Measurements from ENCODE around the gene DOCK1. TPM values are rescaled to one million over a fixed set of nuclear protein-coding genes. Genes with fewer than 3 reads are reported as not detected.

DOCK1 gene
- polyA plus RNA-seq, 1 donor, result 29.9 TPM

DNA sequence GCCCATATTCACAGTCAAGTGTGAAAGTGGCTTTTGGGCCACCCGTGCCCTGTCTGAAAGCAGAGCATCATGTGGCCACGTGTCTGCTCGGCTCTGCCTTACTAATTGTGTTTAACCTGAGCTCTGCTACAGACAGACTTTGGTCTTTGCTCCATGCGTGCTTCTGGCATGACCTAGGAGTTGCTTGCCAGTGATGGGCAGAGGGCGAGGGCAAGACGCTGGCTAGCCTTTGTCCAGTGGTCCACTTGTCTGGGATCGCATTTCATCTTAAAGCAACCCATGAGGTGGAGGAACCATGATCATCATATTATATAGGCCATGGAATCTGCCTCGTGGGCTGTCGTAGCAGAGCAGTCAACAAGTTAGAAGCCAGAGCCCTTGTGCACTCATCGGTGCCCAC, 414.5 kb downstream of the DOCK1 start:
- DNase-seq, result no peak

DNA sequence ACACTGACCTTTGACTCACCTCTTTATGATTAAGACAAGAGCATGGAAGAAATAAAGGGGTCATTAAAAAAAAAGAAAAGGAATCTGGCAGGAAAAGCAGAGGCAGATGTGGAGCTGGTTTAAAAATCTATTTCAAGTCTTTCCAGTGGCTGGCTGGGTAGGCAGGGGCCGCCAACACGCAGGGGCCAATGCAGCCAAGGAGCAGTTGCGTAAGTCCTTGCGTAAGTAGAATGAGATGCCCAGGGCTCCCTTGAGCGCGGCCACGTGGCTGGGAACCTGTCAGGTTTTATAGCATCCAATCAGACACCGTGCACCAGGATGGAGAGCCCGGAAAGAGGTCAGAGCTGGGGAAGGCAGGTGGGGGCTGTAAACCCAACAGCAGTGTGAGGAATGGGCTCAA, 414.9 kb downstream of the DOCK1 start:
- DNase-seq, result no peak

DNA sequence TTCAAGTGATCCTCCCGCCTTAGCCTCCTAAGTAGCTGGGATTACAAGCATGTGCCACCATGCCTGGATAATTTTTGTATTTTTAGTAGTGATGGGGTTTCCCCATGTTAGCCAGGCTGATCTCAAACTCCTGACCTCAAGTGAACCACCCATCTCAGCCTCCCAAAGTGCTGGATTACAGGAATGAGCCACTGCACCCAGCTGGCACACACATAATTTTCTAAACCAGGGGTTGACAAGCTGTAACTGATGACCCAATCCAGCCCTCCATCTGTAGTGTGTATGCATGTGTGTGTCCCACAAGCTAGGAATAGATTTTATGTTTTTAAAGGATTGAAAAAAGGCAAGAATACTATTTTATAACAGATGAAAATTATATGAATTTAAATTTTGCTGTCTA, 417.1 kb downstream of the DOCK1 start:
- no peak for DNase-seq

DNA sequence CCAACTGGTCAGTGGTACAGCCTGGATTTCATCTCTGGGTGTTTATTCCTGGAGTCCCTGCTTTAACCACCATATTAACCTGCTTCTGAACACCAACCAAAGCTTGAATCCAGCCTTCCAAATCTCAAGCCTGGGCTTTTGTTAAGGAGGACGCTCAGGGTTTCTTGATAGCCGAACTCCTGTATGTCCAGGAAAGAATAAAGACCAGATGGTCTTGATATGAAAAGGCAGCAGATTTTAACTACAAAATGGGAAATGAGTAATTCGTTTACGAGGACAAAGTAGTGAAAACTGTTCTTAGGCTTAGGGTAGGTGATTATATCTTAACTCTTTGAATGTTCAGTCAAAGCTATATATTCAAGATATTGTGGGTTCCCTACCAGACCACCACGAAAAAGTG, 420.3 kb downstream of the DOCK1 start:
- DNase-seq, result no peak

DNA sequence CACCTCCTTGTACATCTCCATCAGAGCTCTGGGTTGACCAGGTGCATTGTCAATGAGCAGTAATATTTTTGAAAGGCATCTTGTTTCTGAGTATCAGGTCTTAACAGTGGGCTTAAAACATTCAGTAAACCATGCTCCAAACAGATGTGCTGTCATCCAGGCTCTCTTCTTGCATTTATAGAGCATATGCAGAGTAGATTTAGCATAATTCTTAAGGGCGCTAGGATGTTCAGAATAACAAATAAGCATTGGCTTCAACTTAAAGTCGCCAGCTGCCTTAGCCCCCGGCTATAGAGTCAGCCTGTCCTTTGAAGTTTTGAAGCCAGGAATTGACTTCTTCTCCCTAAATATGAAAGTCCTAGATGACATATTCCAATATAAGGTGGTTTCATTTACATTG, 421.7 kb downstream of the DOCK1 start:
- DNase-seq, result no peak

DNA sequence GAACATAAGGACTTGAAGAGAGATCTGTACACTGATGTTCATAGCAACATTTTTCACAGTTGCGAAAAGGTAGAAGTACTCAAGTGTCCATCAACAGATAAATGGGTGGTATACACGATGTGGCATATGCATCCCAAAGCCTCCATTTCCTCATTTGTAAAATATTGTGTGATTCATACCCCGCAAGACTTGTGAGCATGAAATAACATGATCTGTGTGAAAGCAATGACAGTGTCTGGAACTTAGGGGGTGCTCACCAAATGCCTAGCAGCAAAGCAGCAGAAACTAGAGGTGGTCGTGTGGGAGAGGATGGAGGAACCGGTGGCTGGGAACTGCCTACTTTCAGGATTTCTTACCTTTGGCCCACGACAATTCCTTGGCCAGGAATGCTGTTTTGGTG, 426.5 kb downstream of the DOCK1 start:
- DNase-seq, result no peak

DNA sequence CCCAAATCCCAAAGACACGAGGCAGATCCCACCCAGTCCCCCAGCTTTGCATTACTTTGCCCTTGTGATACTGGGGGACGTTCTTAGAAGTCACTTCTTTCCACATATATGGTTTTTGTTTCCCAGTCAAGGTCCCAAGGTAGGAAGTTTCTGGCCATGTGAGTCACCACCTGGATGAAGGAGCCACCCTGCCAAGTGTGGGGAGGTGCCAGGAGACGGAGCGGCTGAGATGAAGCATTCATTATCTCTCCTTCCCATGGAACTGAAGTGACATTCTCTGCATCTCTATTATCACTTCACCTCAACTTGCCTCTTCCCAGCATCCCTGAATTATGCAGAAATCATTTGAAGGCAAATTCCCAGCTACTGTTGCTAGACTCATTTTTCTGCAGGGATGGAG, 427.4 kb downstream of the DOCK1 start:
- no peak for DNase-seq

DNA sequence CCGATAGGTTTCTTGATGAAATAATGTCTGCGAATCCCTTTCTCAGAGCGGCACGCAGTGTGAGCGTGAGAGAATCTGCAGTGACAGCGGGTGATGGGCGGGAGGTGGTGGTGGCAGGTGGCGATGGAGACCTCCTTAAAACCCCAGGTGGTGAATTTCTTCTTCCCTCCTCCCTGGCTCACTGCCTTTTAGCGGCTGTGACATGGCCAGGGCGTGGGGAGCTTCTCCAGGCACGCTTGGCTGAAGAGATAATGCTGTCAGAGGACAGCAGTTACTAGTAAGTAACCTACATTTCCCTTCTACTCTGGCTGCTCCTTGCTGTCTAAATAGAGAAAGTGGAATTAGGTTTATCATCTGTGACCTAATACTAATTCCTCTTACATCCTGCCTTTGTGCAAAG, 432.6 kb downstream of the DOCK1 start:
- no peak for DNase-seq

DNA sequence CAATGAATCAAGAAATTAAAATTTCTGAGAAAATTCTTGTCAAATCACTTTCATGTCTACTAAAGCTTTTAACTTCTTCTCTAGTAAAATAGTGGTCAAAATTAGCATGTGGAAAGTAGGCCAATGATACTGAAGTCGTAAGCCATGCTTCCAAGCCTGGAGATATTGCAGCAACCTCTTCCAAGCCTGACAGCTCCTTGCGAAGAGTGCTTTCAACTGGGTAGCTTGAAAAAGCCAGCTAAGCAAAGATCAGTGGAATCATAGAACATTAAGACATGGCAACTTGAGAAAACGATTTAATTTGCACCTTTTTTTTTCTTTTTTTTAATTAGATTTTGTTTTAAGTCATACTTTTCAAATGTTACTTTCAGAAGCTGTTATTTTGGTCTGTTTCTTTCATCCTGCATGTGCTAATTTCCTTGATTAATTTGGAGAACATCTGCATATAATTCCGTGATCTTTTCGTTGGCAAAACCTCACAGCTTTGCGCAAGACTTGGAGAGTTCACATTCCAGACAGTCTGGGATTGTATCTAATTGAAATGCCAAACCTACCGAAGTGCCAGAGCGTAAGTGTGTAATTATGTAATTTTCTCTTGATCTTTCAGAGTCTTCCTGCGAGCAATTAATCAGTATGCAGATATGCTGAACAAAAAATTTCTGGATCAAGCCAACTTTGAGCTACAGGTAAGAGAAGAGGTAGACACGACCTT, 433.3 kb downstream of the DOCK1 start:
- no peak for DNase-seq

DNA sequence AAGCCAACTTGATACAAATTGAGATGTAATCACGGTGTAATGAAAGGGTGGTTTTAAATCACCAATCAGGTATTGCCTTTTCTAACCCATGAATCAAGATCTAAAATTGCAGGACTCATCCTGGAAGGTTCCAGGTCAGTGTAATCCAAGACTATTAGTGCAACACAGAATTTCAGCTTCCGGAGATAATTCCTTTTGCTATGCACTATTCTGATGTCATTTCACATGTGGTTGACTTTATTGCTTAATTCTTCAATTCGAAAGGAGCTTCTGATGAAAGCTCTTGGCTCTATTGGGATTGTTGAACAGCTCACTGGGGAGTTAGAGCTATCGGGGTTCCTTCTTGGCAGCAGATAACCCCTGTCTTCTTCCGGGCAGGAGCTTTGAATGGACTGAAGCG, 438.6 kb downstream of the DOCK1 start:
- DNase-seq, result no peak

DNA sequence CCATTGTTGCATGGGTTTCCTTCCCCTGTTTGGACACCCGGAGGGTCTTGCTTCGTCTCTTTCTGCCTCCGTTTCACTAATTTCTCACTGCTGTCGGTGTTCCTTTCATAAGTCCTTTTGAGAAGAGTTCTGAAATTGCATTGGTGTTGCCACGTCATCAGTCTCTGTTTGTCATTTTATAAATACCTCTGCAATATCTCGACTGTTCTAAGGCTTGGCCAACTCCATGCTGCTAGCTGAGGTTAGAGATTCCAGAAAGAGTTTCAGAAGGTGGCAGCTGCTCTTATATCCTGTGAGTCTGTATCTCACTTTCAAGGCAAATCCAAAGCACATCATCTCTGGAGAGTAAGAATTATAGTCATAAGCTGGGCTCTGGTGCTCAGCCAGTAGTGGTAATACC, 439.1 kb downstream of the DOCK1 start:
- no peak for DNase-seq

DNA sequence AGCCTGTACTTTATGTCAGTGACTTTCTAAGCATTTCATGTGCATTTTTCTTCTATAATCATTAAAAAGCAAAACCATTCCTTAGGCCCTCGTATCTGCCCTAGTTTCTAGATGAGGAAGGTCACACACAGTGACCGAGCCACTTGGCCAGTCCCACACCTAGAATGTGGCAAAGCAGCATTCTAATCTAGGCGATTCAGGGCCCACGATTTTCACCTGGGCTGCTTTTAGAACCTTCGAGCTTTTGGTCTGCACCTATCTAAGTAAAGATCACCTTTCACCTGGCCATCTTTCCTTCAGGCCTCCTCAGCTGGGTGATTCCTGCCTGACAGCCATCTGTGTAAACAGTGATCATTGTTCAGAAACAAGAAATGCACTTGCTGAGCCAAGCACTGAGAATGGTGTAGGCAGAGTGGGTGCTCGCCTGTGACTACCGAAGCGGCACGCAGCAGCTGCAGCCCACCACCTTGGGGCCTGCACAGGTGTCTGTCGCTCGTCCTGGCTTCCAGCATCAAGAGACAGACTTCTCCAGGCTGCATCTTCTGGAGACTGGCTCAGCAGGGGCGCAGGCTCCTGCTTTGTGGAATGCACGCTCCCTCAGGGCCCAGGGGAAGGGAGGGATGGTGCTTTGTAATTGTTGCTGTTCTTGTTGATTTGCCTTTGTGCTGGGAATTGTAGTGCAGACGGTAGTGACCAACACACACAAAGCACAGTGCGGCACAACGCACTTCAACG, 440.2 kb downstream of the DOCK1 start:
- DNase-seq, result no peak

DNA sequence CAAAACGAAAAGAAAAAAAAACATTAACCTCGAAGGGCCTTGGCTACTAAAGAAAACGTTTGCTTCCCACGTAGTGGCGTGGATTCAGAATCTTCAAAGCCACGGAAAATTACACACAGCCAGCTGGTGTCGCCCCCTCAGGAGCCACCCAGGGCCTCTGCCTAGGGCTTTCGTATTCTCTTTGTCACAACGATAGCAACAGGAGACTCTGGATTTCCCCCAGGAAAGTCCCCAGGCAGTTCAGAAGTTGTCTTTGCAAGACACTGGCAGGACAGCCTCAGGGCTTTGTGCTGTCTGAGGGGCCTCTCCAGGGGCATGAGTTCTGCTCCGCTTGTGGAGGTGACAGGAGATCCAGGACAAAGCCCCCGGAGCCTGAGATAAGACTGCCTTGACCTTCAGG, 441.4 kb downstream of the DOCK1 start:
- no peak for DNase-seq

DNA sequence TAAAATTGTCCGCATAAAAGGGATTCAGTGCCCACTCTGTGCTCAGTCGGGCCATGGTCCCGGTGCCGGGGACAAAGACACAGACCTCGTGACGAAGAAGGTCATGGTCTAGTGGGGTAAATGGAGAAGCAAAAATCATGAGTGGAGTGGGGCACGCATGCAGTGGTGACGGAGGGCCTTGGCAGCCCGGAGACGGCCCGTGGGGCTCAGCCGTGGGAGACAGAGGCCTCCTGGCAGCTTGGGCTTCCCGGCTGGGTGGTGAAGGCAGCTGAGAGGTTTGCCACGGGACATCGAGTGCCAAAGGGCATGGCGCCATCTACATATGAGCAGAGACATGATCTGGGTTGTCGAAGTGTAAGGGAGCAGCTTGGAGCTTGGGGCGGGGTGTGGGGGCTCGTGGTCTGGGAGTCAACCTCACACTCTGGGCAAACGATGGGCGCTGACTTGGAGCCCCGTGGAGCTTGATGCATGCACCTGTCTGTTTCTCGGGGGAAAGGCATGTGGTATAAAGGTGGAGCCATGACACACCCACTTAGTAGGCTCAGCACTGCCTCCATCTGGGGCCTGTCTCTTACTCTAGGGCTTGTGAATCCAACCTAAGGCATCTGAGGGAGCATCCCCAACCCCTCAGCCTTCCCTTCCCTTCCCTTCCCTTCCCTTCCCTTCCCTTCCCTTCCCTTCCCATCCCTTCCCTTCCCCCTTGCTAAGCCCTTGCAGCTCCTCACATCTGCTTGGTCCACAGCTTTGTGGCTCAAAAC, 442.2 kb downstream of the DOCK1 start:
- no peak for DNase-seq

DNA sequence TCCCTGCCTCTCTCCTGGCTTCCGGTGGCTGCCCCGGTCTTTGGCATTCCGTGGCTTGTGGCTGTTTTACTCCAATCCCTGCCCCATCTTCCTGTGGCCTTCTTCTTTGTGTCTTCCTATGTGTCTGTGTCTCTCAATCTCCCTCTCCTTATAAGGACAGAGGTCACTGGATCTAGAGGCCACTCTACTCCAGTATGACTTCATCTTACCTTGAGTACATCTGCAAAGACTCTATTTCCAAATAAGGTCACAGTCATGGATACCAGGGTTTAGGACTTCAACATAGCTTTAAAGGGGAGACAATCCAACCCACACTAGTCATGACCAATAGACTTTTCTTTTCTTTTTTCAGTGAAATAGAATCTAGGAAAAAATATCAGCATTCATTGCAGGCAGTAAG, 444.5 kb downstream of the DOCK1 start:
- DNase-seq, result no peak

DNA sequence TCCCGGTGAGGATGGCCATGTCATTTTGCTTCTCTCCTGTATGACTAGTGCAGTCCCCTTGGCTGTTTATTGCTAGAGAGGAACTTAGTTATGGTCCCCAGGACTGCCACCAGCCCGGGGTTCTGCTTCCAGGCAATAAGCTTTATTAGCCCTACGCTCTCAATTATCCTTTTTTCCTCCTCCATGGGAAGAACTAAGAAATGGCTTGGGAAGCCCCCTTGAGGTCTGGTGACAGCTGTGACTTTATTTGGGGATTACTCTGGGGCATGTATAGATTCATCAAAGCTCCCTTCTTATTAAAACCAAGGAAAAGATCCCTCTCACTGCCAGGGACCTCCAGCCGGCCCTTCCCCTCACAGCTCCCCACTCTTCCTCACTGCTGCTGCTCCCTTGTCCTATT, 446.3 kb downstream of the DOCK1 start:
- DNase-seq, result no peak

DNA sequence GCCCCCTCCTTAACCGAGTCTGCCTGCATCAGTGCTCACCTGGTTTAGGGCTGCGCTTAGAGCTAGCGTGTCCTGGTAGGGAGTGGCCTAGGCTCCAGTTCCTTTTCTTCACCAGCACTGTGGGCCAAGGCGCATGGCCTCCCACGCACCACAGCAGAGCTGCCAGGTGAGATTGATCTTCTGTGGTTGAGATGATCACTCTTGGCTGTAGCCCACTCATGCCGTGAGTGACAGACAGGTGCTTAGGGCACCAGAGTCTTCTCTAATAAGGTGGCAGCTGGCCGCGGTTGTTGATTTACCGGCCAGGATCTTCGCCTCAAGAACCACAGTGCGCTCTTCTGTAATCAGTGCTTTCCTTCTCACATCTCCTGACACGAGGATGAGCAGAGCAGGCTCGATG, 448.3 kb downstream of the DOCK1 start:
- DNase-seq, result no peak

DNA sequence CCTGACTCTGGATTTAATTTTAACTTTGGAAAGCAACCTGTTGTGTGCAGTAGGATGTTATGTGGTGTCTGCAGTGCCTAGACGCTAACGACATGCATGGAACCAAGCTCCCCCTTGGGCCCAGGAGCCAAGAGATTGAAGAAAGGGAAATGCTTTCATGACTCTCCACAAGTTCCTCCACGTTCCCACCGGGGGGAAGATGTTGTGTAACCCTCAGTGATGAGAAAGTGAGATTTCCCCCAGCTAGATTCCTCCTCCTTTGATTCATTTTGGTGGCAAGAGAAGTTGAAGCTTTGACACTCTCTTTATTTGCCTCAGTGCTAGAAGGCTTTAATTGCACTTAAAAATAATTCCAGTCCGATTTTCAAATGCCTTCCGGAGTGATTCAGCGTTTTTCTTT, 449.0 kb downstream of the DOCK1 start:
- DNase-seq, result no peak

DNA sequence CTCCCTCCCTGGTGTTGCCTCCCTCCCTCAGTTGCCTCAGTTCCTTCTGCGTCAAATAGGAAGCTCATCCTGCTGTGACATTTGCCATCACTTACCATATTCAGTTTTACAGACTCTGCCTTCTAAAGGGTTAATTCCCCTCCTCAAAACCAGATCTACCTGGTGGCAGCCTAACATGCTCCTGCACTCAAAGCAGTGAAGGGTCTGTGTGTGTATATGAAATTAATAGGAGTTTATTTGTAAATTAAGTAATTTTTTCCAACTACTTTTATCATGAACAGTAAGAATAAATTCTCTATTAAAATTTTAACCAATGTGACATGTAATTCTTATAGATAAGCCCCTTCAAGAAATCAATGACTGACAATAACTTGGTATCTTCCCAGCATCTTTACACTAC, 449.8 kb downstream of the DOCK1 start:
- DNase-seq, result no peak

DNA sequence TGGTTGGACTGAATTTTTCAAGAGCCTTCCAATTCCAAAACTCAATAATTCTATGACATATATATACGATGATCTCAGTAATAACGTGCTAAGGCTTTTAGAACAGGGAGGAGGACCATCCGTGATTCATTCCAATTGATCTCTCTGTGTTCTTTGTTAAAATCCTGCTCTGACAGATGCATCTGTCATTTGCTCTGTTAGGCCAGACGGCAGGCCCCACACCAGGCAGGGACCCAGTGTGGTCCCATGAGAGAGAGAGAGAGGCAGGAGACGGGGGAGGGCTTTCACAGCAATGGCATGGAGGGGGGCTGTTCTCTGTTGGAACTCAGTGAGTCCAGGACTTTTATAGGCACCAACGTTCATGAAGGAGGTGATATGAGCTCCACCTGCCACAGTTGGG, 451.1 kb downstream of the DOCK1 start:
- no peak for DNase-seq

DNA sequence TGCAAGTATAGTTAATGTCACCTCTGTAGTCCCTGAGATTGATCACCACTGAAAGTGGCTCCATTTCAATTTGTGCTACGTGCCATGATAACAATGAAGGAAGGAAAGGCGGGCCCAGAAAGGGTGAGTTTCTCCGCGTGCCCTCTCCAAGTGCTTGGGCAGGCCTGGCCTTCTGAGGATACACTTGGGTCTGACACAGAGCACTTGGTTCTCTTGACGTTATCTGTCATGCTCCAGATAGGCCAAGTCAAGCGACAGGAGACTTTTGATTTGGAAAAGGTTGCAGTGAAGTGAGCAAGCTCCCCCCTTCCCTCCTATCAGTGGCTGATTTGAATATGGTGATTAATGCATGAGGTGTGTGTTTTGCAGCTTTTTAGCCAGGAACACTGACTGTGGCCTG, 452.0 kb downstream of the DOCK1 start:
- DNase-seq, result no peak

DNA sequence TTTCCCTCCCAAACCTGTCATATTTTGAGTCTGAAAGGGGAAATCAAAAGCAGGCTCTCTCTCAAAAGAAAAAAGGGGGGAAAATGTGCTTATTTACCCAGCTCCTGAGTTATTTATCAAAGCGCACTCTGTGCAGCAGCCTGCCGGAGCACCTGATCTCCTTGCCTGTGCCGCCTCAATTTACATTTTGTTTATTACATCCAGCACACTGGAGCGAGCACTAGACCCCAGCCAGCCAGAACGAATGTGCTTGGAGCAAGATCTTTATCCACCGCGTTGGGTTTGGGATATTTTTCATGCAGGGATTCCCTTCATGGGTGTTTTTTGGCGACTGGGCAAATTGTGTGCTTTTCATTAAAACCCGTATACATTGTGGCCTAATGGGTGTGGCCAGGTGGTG, 453.1 kb downstream of the DOCK1 start:
- DNase-seq, result no peak

DNA sequence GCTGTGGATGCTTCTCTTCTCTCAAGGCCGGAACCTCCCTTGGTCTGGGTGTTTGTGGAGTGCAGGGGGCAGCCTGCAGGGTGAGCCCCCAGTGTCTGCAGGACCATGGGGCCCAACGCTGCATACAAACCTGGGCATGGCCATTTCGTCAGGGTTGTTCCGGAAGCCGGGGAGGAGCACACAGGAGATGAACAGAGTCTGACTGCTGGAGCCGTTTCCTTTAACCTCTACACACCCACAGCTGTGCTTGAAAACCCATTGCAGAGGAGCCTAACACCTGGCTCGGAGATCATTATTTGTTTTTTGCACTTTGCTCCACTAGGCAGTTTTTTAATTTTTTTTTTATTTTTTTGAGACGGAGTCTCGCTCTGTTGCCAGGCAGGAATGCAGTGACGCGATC, 458.8 kb downstream of the DOCK1 start:
- DNase-seq, result no peak

DNA sequence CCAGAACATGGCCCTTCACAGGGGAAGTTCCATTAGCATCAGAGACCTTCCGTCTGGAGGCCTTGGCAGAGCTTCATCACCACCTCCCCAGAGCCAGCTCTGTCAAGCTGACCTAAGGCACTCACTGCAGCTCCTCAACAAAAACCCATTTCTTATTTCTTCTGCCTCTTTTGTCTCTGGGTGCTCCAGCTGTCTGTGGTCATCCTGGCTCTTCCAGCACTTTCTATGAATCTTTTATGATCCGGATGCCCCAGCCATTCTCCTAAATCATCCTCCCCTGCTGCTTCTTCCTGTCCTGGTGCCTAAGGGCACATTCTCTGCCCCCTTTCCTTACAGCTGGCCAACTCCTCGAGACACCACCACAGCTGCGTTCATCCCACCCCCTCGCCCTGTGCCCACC, 462.9 kb downstream of the DOCK1 start:
- no peak for DNase-seq

Measured in hindlimb muscle (tissue), 1 donor.